ENCODE data around the gene OTOS. TPM values are rescaled to one million over a fixed set of nuclear protein-coding genes. Genes with fewer than 3 reads are reported as not detected.

Gene OTOS
- total RNA-seq (2021; ENCODE audit: unreplicated experiment) (not detected), Bru-seq, nascent RNA (percentile 15 among the genes with signal in this experiment), BruChase-seq, experiment 1, labeled RNA remaining after a 2-hour chase (not detected), BruChase-seq, experiment 2, labeled RNA remaining after a 6-hour chase (not detected)
- not detected for polyA plus RNA-seq (2012; ENCODE audit: insufficient read length)
- long read RNA-seq = 0 reads

DNA sequence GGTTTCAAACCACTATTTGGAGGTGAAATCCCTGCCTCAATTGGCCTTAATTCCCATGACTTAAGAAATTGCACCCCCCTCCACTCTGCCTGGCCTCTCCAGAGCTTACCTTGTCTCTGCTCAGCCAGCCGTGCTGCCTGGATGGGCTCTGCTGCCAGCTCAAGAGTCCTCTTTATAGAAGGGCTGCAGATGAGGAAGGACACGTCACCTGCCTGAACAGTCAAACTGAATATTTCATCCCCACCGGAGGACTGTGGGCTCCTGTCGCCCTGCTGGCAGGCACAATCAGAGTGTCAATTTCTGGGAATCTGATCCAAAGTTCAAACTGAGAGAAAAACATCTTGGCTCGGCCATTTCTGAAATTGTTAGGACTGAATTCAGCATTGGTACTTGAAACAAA is at the start of gene OTOS:
TSS of gene OTOS (minus strand) at position 148 of the 400 bp plus-strand sequence. CDS start 332 bp downstream, outside the sequence.
- H3K4me1 ChIP-seq (ENCODE audit: control insufficient read depth, insufficient read depth, low read length) = no peaks in the 10 kb centered on the region
- no peaks in the 10 kb centered on the region for H3K27me3 ChIP-seq (ENCODE audit: control insufficient read depth, insufficient read depth, low read length)
- no peaks in the 10 kb centered on the region for H3K9me3 ChIP-seq (ENCODE audit: control insufficient read depth, insufficient read depth, low read depth, low read length)
- ChIA-PET POLR2A (no interaction called here), CTCF (no interaction called here)
- ATAC-seq (no peak), DNase-seq (ENCODE audit: low read depth, low spot score) (no peak)
- TF ChIP-seq POLR2AphosphoS5 (IDR thresholded peaks at IDR 0.05; ENCODE audit: low read depth, low read length) = no peak
- TF ChIP-seq, protein P1, sequence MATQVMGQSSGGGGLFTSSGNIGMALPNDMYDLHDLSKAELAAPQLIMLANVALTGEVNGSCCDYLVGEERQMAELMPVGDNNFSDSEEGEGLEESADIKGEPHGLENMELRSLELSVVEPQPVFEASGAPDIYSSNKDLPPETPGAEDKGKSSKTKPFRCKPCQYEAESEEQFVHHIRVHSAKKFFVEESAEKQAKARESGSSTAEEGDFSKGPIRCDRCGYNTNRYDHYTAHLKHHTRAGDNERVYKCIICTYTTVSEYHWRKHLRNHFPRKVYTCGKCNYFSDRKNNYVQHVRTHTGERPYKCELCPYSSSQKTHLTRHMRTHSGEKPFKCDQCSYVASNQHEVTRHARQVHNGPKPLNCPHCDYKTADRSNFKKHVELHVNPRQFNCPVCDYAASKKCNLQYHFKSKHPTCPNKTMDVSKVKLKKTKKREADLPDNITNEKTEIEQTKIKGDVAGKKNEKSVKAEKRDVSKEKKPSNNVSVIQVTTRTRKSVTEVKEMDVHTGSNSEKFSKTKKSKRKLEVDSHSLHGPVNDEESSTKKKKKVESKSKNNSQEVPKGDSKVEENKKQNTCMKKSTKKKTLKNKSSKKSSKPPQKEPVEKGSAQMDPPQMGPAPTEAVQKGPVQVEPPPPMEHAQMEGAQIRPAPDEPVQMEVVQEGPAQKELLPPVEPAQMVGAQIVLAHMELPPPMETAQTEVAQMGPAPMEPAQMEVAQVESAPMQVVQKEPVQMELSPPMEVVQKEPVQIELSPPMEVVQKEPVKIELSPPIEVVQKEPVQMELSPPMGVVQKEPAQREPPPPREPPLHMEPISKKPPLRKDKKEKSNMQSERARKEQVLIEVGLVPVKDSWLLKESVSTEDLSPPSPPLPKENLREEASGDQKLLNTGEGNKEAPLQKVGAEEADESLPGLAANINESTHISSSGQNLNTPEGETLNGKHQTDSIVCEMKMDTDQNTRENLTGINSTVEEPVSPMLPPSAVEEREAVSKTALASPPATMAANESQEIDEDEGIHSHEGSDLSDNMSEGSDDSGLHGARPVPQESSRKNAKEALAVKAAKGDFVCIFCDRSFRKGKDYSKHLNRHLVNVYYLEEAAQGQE (IDR thresholded peaks at IDR 0.05; ENCODE audit: insufficient read depth in 1 of 2, low read depth in 2 of 2, low read length in 1 of 2) = no peak
- TF ChIP-seq SIN3A (IDR thresholded peaks at IDR 0.05; ENCODE audit: borderline replicate concordance, insufficient read depth, low read depth, low read length) = no peak
- TF ChIP-seq, protein P2, sequence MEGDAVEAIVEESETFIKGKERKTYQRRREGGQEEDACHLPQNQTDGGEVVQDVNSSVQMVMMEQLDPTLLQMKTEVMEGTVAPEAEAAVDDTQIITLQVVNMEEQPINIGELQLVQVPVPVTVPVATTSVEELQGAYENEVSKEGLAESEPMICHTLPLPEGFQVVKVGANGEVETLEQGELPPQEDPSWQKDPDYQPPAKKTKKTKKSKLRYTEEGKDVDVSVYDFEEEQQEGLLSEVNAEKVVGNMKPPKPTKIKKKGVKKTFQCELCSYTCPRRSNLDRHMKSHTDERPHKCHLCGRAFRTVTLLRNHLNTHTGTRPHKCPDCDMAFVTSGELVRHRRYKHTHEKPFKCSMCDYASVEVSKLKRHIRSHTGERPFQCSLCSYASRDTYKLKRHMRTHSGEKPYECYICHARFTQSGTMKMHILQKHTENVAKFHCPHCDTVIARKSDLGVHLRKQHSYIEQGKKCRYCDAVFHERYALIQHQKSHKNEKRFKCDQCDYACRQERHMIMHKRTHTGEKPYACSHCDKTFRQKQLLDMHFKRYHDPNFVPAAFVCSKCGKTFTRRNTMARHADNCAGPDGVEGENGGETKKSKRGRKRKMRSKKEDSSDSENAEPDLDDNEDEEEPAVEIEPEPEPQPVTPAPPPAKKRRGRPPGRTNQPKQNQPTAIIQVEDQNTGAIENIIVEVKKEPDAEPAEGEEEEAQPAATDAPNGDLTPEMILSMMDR (IDR thresholded peaks at IDR 0.05) = no peak
- no peak for TF ChIP-seq TCF7L2 (IDR thresholded peaks at IDR 0.05; ENCODE audit: low read depth, low read length)
- intact Hi-C loops (cut with micrococcal nuclease; ENCODE audit: unreplicated experiment) (no loop called here), in situ Hi-C loops (cut with HindIII; ENCODE audit: low pct_unique_long_range_greater_than_20kb, low sequenced_read_pairs) (no loop called here)
- H3K4me3 ChIP-seq (ENCODE audit: low read depth in 2 of 2, low read length in 2 of 2) = no peak within 1 kb of the TSS
- peaks cover 3% of the 10 kb centered on the region; the same call in 1 of the 2 replicates for H3K36me3 ChIP-seq (ENCODE audit: control insufficient read depth, insufficient read depth, low read length)
- BruUV-seq (replicated peaks) = no TSS peak
- no peak within 1 kb of the TSS for H3K27ac ChIP-seq (ENCODE audit: low read length)

DNA sequence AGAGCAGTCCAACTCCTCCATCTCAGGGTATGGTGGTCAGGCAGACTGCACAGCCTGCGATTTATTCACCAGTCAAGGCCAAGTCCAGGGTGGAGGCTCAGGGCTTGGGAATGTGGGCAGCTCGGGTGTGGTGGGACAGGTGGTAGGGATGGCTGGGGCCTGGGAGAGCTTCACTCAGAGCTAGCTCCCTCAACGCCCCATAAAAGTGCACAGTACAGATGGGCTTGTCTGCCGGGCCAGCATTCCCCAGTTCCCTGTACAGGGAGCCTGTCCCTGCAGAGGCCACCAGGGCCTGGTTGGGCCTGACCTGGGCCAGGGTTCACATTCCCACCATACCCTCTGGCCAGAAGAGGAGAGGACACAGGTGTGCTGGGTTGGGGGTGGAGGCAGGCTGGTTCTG is 49.2 kb upstream of the OTOS start:
- ATAC-seq (no peak; the same call in 1 of the 2 replicates), DNase-seq (ENCODE audit: low read depth, low spot score) (no peak)
- Histone ChIP-seq H3K4me1 (ENCODE audit: control insufficient read depth, insufficient read depth, low read length) (no peaks in the 10 kb centered on the region), H3K27me3 (ENCODE audit: control insufficient read depth, insufficient read depth, low read length) (peaks cover 17% of the 10 kb centered on the region), H3K4me3 (ENCODE audit: low read depth in 2 of 2, low read length in 2 of 2) (no peak overlapping the region), H3K9me3 (ENCODE audit: control insufficient read depth, insufficient read depth, low read depth, low read length) (no peaks in the 10 kb centered on the region), H3K27ac (ENCODE audit: low read length) (no peak overlapping the region), H3K36me3 (ENCODE audit: control insufficient read depth, insufficient read depth, low read length) (no peaks in the 10 kb centered on the region)
- POLR2A ChIA-PET = no interaction called here
- CTCF ChIA-PET = no interaction called here
- TF ChIP-seq SIN3A (IDR thresholded peaks at IDR 0.05; ENCODE audit: borderline replicate concordance, insufficient read depth, low read depth, low read length) (no peak), TCF7L2 (IDR thresholded peaks at IDR 0.05; ENCODE audit: low read depth, low read length) (no peak), POLR2AphosphoS5 (IDR thresholded peaks at IDR 0.05; ENCODE audit: low read depth, low read length) (no peak)
- TF ChIP-seq, protein P1 (IDR thresholded peaks at IDR 0.05; ENCODE audit: insufficient read depth in 1 of 2, low read depth in 2 of 2, low read length in 1 of 2) = no peak
- TF ChIP-seq, protein P2 (IDR thresholded peaks at IDR 0.05) = no peak
- in situ Hi-C loops (cut with HindIII; ENCODE audit: low pct_unique_long_range_greater_than_20kb, low sequenced_read_pairs) = no loop called here
- no TSS peak for BruUV-seq (replicated peaks)
- intact Hi-C loops (cut with micrococcal nuclease; ENCODE audit: unreplicated experiment) = no loop called here
